ENCODE data around the gene JPH3.
"Not testable (repeated sequence)": the region's sequence is repeated elsewhere in the genome, so short reads cannot be mapped to it uniquely, and the experiment has no call there.

Gene JPH3

DNA sequence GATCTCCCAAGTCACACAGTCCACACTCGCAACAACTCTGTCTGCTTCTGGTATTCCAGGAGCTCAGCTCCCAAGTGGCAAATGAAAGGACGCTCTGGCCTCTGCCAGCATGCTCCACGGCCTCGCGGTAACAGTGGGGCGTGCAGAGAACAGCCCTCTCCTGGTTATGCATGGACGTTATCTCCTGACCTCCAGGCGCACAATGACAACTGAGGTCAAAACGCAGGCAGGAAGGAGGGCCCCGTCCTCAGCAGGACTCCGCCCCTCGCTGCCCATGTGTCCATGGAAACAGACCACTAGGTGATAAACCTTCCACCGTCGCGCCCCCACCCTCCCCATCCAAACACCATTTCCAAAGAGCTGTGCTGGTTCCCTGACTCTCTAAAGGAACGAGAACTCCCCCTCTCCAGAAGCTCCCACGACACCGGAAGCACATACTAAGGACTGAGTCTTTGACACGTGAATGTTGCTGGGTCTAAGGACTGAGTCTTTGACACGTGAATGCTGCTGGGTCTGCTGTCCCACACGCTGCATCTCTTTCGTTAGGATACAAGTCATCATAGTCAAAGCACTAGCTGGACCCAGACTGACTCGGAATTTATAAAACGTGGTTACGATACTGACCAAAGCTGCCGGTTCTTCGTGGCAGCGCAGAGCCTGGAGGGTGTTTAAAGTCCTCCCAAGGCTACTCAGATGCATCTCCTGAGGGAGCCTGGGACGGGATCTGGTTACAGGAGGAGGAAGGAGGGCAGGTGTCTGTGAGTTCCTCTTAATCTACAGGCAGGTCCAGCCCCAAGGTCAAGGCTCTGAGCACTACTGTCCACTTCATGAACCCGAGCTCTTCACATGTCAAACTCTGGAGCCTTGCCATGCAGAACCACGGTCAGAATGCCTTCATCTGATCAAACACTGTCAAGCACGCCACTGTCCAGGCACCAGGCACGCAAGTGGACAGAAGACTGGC, 119.6 kb downstream of the JPH3 start:
- no peak for DNase-seq

DNA sequence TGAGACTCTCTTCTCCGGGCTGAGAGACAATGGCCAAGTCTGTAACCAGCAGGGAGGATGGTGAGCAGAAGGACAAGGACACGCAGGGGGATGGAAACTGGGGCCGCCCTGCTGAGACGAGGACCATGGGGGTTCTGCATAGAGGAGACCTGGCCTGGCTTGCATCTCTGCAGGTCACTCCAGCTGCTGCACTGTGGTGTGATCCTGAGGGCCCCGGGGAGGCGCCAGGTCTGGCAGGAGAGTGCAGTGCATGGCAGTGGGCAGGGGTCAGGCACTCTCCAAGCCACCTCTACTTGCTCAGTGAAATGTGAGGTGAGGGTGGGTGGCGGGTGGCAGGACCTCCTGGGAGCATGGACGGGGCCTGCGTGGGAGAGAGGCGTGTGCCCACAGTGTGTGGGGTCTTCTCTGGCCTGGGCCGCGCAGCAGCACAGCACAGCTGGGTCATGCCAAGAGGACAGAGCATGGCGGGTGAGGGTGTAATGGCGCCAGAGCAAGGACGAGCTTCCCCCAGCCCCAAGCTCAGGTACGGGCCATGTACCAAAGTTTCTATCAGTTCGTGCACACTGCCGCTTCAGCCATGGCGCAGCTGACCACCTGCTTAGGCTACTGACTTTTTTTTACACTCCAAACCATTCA, 120.4 kb downstream of the JPH3 start:
- DNase-seq, result no peak

DNA sequence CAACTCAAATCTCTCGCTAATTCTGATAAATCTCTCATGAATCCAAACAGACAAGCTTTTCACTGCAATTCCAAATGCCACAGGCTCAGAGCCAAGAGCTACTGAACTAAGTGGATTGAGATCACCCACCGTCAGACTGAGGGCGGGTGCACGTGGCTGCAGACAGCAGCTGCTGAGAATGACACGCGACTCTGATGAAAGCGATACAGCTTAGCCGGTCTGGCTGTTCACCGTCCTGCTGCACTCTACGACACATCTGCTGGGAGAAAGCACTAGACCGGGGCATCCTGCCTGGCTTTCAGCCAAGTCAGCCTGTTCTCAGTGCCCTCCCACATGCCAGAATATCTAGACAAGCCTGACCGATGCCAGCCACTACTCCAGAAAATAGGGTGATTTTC, 120.9 kb downstream of the JPH3 start:
- DNase-seq, result peak; percentile 83

DNA sequence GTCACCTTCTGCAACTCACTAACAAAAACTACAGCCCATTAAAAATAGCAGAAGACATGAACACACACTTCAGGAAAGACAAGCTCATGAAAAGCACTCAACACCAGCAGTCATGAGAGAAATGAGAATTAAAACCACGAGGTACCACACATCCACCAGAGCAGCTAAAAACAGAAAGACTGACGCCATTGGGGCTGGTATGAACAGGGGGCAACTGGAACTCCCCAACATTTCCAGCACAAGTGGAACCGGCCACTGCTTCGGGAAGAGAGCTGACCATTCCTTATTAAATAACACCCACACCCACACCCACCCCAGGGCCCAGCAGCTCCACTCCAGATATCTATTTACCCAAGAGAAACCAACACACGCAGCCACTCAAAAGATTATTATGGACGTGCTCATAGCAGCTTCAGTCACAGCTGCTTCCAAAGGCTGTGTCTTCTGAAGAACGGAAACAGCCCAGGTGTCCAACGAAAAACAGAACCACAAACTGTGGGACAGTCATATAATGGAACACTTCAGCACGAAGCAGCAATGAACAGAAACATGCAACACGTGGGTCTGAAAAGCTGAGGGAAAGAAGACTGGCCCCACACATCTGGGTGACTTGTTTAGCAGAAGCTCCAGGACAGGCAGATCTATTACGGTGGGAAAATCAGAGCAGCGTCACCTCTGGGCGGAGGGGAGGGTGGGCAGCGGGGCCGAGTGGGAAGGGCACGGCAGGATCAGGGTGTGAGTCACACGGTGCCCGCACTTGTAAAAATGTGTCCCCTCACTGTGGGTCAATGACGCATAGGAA, 122.4 kb downstream of the JPH3 start:
- peak; percentile 46 for DNase-seq

DNA sequence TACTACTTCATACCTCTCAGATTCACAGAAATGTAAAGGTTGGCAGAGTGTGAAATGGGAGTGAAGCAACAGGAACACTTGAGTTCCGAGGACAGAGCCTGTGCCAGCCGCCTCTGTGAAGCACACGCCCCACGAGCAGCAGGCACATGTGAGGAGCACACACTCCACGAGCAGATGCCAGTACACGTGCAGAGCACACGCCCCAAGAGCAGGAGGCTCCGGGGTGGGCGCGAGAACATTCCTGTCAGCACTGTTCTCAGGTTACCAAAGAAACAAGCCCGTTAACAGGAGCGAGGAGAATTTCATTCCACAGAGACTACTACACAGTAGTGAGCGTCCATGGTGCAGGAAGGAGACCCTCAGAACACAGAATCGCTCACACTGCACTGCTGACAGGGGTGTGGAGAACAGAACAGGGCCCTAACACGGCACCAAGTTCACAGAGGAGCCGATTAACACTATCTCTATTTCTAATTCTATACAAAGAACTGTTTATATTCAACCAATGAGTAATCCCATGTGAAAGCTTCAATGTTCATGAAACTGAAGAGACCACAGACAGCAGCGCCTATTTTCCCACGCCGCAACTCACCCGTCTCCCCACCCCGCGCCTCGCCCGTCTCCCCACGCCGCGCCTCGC, 123.4 kb downstream of the JPH3 start:
- no peak for DNase-seq

DNA sequence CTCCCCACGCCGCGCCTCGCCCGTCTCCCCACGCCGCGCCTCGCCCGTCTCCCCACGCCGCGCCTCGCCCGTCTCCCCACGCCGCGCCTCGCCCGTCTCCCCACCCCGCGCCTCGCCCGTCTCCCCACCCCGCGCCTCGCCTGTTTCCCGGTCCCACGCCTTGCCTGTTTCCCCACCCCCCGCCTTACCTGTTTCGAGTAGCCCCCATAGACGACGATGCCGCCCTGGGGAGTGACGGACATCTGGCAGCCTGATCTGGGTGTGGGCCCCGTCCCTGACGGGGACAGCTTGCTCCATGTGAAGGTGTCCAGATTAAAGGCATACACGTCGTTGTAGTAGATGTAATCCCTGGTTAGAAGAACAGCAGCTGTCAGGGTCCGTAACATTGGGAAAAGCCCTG, 124.3 kb downstream of the JPH3 start:
- DNase-seq, result not testable (repeated sequence)

DNA sequence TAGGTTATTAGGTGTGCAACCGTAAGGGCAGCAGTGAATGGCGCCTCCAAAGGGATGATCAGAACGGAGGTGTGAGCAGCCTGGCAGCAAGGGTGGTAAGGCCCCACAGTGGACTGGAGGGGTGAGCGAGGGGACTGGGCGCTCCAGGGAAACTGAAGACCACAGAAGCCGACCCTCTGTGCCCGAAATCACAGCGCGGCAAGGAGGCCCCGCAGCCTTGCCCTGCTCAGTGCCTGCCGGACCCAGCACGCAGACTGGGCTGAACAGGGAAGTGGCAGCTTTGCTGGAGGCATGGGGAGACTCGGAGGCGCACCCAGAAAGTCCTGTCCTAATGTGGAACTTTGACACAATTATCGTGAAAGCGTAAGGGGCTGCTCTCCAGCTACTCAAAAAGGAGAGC, 125.0 kb downstream of the JPH3 start:
- DNase-seq, result no peak

DNA sequence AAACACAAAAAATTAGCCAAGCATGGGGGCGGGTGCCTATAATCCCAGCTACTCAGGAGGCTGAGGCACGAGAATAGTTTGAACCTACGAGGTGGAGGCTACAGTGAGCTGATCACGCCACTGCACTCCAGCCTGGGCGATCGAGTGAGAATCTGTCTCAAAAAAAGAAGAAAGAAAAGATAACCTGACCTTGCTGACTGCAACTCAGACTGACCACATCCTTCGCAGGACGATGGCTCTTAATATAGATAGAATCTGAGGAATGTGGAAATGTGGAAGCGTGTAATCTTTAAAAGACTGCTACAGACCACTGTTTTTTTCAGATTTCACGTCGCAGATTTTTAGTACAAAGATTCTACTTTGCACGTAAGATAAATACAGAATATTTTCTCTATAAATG, 125.7 kb downstream of the JPH3 start:
- no peak for DNase-seq

DNA sequence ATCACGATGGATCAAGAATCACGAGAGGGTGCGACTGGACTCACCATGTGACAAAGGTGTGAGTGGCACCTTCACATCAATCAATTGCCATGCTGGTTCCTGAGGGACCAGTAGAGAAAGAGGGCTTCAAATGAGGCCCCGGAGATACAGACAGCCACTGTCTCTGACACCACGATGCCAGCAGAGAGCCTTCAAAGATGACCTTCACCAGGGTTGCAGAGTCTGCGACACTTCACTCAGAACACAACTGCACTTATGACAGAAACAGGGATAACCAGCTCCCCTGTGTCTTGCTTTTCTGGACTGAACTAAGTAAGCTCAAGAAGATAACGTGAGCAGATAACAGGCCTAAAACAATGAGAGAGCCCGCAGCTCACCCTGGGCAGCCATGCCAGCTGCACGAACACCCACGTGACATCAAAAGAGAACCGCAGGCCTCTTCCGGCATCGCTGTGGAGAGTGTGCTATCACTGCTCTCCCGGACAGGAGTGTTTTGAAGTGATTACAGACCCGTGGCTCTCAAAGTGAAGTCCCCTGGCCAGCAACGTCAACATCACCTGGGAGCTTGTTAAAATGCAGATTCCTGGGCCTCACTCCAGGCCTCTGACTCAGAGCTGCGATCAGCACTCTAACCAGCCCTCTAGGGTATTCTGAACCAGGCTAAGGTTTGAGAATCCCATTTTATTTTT, 127.1 kb downstream of the JPH3 start:
- DNase-seq, result no peak

DNA sequence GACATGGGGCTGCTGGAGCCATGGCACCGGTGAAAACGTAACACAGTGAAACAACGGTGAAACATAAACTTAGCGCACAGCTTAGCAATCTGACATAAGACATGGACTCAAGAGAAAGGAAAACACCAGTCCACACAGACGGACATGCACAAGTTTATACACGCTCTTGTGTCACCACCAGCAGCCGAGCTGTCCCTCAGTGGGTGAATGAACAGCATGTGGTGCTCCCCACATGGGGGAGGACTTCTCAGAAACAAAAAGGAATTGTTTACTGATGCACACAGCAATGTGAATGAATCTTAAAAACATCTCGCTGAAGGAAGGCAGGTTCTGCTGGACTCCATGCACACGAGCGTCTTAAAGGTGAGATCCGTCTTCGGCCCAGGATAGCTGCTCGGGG, 129.3 kb downstream of the JPH3 start:
- DNase-seq, result no peak

DNA sequence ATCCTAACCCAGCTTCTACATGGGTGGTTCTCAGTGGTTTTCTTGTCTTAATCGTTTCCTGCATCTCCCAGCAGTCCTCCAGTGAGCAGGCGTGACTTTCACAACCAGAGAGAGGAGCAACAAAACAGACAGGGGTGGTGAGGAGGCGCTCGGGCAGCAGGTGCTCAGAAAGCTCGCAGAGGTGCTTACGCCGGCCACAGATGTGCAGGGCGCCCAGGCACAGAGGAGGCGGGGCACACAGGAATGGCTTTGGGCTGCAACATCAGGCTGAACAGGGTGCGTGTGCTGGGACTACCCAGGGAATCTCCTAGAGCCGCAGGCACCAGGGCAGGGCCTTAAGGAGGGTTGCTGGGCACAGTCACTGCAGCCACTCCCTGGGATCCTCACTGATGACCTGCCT, 130.9 kb downstream of the JPH3 start:
- peak; percentile 66 for DNase-seq

DNA sequence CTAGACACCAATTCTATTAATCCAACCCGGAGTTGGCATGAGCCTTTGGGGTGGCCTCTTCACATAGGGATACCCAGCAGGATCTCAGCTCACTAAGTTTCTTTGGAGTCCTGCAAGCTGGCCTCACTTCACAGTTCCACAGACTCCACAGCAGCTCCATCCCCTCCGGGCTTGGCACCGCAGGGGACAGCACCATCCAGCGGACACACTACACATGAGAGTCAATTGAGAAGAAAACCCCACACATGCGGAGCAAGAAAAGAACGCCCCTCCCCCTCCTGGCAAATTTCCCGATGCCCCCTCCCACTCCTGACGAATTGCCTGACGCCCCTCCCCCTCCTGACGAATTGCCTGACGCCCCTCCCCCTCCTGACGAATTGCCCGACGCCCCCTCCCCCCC, 132.3 kb downstream of the JPH3 start:
- DNase-seq, result no peak

DNA sequence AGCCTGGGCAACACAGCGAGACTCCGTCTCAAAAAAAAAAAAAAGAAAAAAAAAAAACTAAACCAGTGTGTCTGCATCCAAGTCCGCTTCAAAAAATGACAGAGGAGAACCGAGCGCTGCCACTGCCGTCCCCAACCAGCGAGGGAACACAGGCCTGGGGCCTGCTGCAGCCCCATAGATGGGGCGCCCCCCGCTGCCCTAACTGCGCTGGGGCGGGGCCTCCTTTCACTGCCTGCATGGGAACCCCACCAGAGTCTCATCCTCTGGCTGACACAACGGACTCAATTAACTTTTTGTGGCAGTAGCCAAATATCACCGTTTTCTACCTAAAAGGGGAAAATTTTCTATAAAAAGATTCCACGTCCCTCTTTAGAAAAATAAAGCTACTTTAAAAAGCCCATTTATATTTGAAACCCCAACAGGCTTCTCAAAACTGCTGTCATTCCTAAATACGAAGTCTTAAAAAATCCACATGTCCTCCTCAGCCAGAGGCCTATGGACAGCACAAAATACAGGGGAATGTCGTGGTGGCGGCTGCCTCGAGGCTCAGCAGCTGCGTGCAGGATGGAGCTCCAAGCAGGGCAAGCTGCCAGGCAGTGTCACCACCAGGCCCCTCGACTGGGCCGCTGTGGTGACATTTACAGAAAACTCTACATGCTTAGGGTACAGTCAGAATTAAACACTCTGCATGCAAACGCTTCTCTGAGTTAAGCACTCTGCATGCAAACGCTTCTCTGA, 133.1 kb downstream of the JPH3 start:
- no peak for DNase-seq

DNA sequence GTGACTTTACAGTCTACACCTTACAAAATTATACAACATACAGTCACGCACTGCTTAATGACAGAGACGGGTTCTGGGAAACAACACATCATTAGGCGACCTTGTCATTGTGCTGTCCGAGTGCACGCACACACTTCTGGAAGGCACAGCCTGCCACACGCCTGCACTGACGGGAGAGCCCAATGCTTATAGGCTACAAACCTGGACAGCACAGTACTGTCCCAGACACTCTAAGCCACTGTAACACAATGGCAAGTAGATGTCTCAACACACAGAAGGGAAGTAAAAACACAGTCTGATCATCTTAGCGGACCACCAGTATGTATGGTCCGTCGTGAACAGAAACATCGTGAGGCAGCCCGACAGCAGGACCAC, 133.7 kb downstream of the JPH3 start:
- no peak for DNase-seq

DNA sequence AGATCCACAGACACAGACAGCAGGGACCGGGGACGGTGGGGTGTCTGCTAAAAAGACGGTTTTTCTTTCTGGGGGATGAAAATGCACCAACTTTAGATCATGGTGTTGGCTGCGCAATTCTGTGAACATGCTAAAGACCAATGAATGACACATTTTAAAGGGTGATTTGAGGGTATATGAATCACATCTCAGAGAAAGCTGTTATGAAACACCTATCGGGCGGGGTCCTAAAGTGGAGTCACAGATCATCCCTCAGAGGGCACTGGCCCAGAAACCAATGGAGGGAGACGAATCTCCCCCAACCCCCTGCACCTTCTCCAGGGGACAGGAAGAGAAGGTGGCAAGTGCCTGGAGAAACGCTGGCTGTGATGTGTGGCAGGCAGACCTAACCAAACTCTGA, 137.5 kb downstream of the JPH3 start:
- DNase-seq, result no peak

DNA sequence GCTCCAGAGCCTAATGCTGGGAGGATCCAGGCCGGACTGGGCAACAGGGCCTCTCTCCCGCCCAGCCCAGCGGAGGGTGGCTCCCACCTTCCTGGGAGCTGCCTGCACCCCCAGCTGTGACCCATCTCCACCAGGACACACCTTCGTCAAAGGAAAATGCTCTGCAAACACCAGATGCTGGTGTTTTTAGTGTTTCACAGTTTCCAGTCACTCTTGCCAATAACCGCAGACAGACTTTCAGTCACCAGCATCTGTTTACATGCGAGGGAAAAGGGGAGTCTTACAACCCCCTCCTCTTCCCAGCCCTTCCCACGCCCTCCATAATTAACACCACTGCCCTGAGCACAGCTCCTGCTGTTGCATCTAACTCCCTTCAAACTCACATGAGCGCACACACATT, 138.1 kb downstream of the JPH3 start:
- DNase-seq, result no peak

DNA sequence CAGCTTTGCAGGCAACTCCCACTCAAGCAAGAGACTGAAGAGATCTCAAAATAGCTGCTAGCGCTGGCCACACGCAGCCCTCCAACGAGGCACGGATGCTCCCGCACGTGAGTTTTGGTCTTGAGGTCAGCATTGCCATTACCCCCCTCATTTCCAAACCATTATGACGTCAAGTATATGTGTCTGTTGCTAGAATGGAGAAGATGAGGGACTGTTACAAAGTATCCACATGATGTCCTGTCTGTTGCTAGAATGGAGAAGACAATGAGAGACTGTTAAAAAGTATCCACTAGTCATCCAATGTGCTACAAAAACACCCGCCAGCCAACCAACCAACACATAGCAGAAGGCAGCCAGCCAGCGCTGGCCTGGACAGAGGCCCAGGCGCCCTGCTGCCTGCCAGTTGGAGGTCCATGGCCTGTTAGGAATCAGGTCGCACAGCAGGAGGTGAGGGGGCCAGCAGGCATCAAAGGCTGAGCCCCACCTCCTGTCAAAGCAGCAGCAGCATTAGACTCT, 138.7 kb downstream of the JPH3 start:
- DNase-seq, result no peak

DNA sequence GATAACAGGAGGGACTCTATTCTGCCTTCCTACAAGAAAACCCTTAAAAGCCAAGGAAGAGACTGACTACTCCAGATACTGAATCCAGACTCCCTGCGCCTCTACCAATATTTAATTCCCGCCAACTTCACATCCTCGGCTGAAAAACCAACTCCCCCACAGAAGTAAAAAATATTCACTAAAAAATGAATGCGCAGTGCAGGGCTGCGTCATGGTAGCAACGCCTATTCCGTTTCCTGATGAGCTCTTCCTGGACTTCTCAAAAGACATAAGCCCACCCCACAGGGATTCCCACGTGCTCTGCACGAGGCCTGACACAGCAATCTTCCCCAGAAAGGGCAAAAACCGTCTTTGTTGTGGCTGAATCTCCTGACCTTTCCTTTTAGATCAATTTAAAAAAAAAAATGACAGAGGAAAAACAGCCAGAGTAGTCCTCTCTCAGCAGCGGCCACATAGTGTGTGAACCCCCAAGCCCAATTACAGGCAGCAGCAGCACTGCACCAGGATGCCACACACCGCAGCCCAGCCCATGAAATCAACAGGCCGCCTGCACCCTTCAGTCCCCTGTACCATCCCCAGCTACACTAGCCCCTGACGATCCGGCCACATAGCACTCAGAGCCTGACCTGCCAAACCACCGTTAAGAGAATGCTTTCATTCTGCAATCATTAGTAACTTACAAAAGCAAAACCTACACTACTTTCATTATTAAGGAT, 139.6 kb downstream of the JPH3 start:
- DNase-seq, result no peak

DNA sequence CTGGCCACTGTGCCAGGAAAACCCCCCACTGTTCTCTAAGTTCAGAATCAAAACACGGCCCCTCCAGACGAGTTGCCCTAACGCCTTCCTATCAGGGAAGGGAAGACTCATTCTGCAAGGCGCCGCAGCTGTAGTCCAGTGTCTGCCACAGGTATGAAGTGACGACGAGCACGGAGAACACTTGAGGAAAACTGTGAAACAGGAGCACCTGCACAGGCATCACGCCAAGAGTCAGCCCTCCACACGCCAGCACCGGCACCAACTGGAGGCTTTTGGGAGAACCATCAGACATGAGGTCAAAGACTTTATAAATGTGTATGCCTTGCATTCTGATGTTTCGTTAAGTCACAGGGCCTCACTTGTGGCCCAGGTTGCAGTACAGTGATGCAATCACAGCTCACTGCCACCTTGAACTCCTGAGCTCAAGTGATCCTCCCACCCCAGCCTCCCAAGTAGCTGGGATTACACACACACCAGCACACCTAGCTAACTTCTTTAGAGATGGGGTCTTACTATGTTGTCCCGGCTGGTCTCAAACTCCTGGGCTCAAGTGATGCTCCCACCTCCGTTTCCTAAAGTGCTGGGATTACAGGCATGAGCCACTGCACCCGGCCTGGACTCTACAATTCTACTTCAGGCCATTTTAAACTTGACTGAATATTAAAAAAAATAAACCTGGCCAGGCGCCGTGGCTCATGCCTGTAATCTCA, 140.6 kb downstream of the JPH3 start:
- DNase-seq, result peak; percentile 30

Data from NCI-H2029 treated with DMSO at 0.1 percent for 48 hours (cell line).